H1 (cell line): ENCODE measurements around the gene CAPN1. TPM values are rescaled to one million over a fixed set of nuclear protein-coding genes. Genes with fewer than 3 reads are reported as not detected.

ENCODE experiments used
- polyA plus RNA-seq, 7 experiments: library from polyadenylated mRNA; depleted of rRNA in 3 of 7; stranded (reverse) in 5 of 7; unstranded in 2 of 7; fragments of >200 nt in 5 of 7; fragments of 200-250 nt in 2 of 7; gene quantifications; 1 replicate in 5 of 7; 2 replicates in 1 of 7; 4 replicates in 1 of 7; pipeline versions ENCODE4 v1.2.1 to v1.2.3, GENCODE V29; 2011 to 2013; ENCODE audit warnings: missing spikeins in 2 of 7, mixed read lengths in 2 of 7
- total RNA-seq: library from RNA; stranded (reverse); fragmentation: NEBNext Ultra II Directional; extraction: Animal tissue kit (Norgen Biotek cat#: 25700); gene quantifications from 2 replicates; pipeline ENCODE4 v1.2.1, GENCODE V29; 2021
- TF ChIP-seq, protein P1 (sequence below): fragments of 300-600 bp; sonication (generic); IDR thresholded peaks from 2 replicates; pipeline ENCODE4 v1.7.1; 2012; ENCODE audit warnings: low read length, moderate library complexity, mild to moderate bottlenecking, inconsistent platforms; ENCODE audit not compliant: insufficient replicate concordance

Gene CAPN1
- total and polyA plus RNA-seq, 2 of the 8 experiments (the other 6 are each of a cell fraction or from before 2014, with no cell fraction given), result 194 to 233 TPM

DNA sequence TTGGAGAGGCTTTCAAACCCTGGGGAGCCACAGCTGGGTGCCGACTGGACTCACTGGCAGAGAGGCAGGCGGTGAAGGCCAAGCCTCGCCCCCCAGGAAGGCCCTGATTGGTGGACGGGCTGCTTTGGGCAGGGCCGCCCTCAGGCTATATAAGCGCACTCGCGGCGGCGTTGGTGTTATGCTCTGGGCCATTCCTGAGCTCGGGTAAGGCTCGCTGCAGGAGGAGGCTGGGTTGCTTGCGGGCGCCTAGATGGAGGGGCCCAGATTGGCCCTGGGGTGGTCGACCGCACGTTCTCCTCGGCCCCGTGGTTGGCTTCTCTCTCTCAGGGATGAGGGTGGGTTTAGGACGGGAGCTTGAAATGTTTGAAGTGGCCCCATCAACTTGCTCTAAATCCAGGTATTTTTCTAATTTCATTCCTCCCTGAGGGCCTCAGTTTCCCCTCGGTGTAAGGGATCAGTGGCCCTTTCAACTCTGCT is 11.6 kb upstream of the CAPN1 start, which contains the start of gene SPDYC (continued):
- TF ChIP-seq, protein P1, sequence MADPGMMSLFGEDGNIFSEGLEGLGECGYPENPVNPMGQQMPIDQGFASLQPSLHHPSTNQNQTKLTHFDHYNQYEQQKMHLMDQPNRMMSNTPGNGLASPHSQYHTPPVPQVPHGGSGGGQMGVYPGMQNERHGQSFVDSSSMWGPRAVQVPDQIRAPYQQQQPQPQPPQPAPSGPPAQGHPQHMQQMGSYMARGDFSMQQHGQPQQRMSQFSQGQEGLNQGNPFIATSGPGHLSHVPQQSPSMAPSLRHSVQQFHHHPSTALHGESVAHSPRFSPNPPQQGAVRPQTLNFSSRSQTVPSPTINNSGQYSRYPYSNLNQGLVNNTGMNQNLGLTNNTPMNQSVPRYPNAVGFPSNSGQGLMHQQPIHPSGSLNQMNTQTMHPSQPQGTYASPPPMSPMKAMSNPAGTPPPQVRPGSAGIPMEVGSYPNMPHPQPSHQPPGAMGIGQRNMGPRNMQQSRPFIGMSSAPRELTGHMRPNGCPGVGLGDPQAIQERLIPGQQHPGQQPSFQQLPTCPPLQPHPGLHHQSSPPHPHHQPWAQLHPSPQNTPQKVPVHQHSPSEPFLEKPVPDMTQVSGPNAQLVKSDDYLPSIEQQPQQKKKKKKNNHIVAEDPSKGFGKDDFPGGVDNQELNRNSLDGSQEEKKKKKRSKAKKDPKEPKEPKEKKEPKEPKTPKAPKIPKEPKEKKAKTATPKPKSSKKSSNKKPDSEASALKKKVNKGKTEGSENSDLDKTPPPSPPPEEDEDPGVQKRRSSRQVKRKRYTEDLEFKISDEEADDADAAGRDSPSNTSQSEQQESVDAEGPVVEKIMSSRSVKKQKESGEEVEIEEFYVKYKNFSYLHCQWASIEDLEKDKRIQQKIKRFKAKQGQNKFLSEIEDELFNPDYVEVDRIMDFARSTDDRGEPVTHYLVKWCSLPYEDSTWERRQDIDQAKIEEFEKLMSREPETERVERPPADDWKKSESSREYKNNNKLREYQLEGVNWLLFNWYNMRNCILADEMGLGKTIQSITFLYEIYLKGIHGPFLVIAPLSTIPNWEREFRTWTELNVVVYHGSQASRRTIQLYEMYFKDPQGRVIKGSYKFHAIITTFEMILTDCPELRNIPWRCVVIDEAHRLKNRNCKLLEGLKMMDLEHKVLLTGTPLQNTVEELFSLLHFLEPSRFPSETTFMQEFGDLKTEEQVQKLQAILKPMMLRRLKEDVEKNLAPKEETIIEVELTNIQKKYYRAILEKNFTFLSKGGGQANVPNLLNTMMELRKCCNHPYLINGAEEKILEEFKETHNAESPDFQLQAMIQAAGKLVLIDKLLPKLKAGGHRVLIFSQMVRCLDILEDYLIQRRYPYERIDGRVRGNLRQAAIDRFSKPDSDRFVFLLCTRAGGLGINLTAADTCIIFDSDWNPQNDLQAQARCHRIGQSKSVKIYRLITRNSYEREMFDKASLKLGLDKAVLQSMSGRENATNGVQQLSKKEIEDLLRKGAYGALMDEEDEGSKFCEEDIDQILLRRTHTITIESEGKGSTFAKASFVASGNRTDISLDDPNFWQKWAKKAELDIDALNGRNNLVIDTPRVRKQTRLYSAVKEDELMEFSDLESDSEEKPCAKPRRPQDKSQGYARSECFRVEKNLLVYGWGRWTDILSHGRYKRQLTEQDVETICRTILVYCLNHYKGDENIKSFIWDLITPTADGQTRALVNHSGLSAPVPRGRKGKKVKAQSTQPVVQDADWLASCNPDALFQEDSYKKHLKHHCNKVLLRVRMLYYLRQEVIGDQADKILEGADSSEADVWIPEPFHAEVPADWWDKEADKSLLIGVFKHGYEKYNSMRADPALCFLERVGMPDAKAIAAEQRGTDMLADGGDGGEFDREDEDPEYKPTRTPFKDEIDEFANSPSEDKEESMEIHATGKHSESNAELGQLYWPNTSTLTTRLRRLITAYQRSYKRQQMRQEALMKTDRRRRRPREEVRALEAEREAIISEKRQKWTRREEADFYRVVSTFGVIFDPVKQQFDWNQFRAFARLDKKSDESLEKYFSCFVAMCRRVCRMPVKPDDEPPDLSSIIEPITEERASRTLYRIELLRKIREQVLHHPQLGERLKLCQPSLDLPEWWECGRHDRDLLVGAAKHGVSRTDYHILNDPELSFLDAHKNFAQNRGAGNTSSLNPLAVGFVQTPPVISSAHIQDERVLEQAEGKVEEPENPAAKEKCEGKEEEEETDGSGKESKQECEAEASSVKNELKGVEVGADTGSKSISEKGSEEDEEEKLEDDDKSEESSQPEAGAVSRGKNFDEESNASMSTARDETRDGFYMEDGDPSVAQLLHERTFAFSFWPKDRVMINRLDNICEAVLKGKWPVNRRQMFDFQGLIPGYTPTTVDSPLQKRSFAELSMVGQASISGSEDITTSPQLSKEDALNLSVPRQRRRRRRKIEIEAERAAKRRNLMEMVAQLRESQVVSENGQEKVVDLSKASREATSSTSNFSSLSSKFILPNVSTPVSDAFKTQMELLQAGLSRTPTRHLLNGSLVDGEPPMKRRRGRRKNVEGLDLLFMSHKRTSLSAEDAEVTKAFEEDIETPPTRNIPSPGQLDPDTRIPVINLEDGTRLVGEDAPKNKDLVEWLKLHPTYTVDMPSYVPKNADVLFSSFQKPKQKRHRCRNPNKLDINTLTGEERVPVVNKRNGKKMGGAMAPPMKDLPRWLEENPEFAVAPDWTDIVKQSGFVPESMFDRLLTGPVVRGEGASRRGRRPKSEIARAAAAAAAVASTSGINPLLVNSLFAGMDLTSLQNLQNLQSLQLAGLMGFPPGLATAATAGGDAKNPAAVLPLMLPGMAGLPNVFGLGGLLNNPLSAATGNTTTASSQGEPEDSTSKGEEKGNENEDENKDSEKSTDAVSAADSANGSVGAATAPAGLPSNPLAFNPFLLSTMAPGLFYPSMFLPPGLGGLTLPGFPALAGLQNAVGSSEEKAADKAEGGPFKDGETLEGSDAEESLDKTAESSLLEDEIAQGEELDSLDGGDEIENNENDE, result no peak
- TF ChIP-seq, all 59 proteins: peak for 1
